GM23338 (cell line): Measurements from ENCODE around the gene PPM1N. TPM values are rescaled to one million over a fixed set of nuclear protein-coding genes. Genes with fewer than 3 reads are reported as not detected.
A peak's percentile ranks its signal among the peaks of the same experiment; 100 is the strongest.

Experiments used
- ATAC-seq: fragments of 200-7000 bp; cut with Tn5 transposase; 3 replicates; pipeline ENCODE4 v1.9.1; 2020
- DNase-seq: peaks from one replicate; pipeline ENCODE4 v3.0.0-alpha.2; 2015; ENCODE audit warnings: low spot score
- H2AFZ ChIP-seq: fragments of 200-600 bp; sonication (generic); 2 replicates; pipeline ENCODE4 v1.8.0; 2016; ENCODE audit warnings: antibody characterized with exemption, mild to moderate bottlenecking, moderate library complexity
- H3F3A ChIP-seq: fragments of 200-600 bp; sonication (generic); replicated peaks from 2 replicates; pipeline ENCODE4 v1.8.0; 2017; ENCODE audit warnings: antibody characterized with exemption, mixed run types, low read depth
- H3K27ac ChIP-seq: fragments of 200-600 bp; sonication (generic); 2 replicates; pipeline ENCODE4 v1.6.1; 2016; ENCODE audit warnings: low read depth
- H3K27me3 ChIP-seq: fragments of 200-600 bp; sonication (generic); 2 replicates; pipeline ENCODE4 v1.8.0; 2016; ENCODE audit warnings: mild to moderate bottlenecking, mixed run types, moderate library complexity; ENCODE audit not compliant: insufficient read depth
- H3K36me3 ChIP-seq: fragments of 200-600 bp; sonication (generic); 2 replicates; pipeline ENCODE4 v1.8.0; 2016; ENCODE audit warnings: mild to moderate bottlenecking; ENCODE audit not compliant: insufficient read depth
- H3K4me1 ChIP-seq: fragments of 200-600 bp; sonication (generic); 2 replicates; pipeline ENCODE4 v1.8.0; 2016; ENCODE audit warnings: mild to moderate bottlenecking, moderate library complexity; ENCODE audit not compliant: insufficient read depth
- H3K4me2 ChIP-seq: fragments of 200-600 bp; sonication (generic); 2 replicates; pipeline ENCODE4 v1.7.1; 2017; ENCODE audit warnings: mixed run types
- H3K4me3 ChIP-seq: fragments of 200-600 bp; sonication (generic); 2 replicates; pipeline ENCODE4 v1.6.1; 2016; ENCODE audit warnings: mixed run types
- H3K79me2 ChIP-seq: fragments of 200-600 bp; sonication (generic); replicated peaks from 2 replicates; pipeline ENCODE4 v1.8.0; 2017; ENCODE audit warnings: mild to moderate bottlenecking; ENCODE audit not compliant: insufficient read depth
- H3K9me2 ChIP-seq: fragments of 200-600 bp; sonication (generic); 2 replicates; pipeline ENCODE4 v1.8.0; 2017; ENCODE audit not compliant: insufficient read depth
- H4K20me1 ChIP-seq: fragments of 200-600 bp; sonication (generic); replicated peaks from 2 replicates; pipeline ENCODE4 v1.8.0; 2017; ENCODE audit warnings: mild to moderate bottlenecking; ENCODE audit not compliant: insufficient read depth
- H3K27ac Mint-ChIP-seq: 2 replicates; pipeline ENCODE4 v1.8.0; 2020; ENCODE audit warnings: inconsistent platforms, mild to moderate bottlenecking, moderate library complexity, mixed read lengths
- H3K27me3 Mint-ChIP-seq: 3 replicates; pipeline ENCODE4 v1.8.0; 2022; ENCODE audit warnings: low read depth, mild to moderate bottlenecking, moderate library complexity, mixed read lengths, inconsistent platforms; ENCODE audit not compliant: insufficient read depth, poor library complexity
- H3K36me3 Mint-ChIP-seq: 3 replicates; pipeline ENCODE4 v1.8.0; 2021; ENCODE audit warnings: low read depth, mild to moderate bottlenecking, inconsistent platforms, moderate library complexity, mixed read lengths
- H3K4me1 Mint-ChIP-seq: 3 replicates; pipeline ENCODE4 v1.8.0; 2020; ENCODE audit warnings: mild to moderate bottlenecking, inconsistent platforms, mixed read lengths
- H3K4me3 Mint-ChIP-seq: 3 replicates; pipeline ENCODE4 v1.8.0; 2021; ENCODE audit warnings: moderate library complexity, mild to moderate bottlenecking, inconsistent platforms, mixed read lengths
- H3K9me3 Mint-ChIP-seq: 3 replicates; pipeline ENCODE4 v1.8.0; 2020; ENCODE audit warnings: moderate library complexity, mild to moderate bottlenecking, inconsistent platforms, mixed read lengths
- CREB1 ChIP-seq: fragments of 250-450 bp; sonication (Bioruptor Pico); IDR thresholded peaks from 2 replicates; pipeline ENCODE4 v1.5.0; 2020; ENCODE audit warnings: low read depth, mild to moderate bottlenecking, moderate library complexity
- ETS1 ChIP-seq: IDR thresholded peaks from 2 replicates; pipeline ENCODE4 v1.6.1; 2016; ENCODE audit warnings: antibody characterized with exemption
- EZH2 ChIP-seq: fragments of 200-600 bp; sonication (generic); IDR thresholded peaks from one replicate; pipeline ENCODE4 v1.8.0; 2017; ENCODE audit warnings: antibody characterized with exemption, mild to moderate bottlenecking, low read depth; ENCODE audit not compliant: unreplicated experiment
- EZH2phosphoT487 ChIP-seq: fragments of 200-600 bp; sonication (generic); IDR thresholded peaks from one replicate; pipeline ENCODE4 v1.8.1; 2018; ENCODE audit warnings: antibody characterized with exemption; ENCODE audit not compliant: unreplicated experiment
- JUNB ChIP-seq: IDR thresholded peaks from one replicate; pipeline ENCODE4 v1.6.1; 2016; ENCODE audit warnings: antibody characterized with exemption; ENCODE audit not compliant: unreplicated experiment
- NANOG ChIP-seq: IDR thresholded peaks from 2 replicates; pipeline ENCODE4 v1.6.1; 2016; ENCODE audit warnings: antibody characterized with exemption, borderline replicate concordance
- POLR2AphosphoS5 ChIP-seq: IDR thresholded peaks from 2 replicates; pipeline ENCODE4 v1.6.1; 2016; ENCODE audit warnings: antibody characterized with exemption, low read depth
- REST ChIP-seq: IDR thresholded peaks from one replicate; pipeline ENCODE4 v1.6.1; 2018; ENCODE audit warnings: antibody characterized with exemption; ENCODE audit not compliant: unreplicated experiment
- ZNF114 ChIP-seq: fragments of 250-450 bp; sonication (Bioruptor Pico); IDR thresholded peaks from 2 replicates; pipeline ENCODE4 v1.5.0; 2020; ENCODE audit warnings: mild to moderate bottlenecking, moderate library complexity
- ZNF331 ChIP-seq: fragments of 250-450 bp; sonication (Bioruptor Pico); IDR thresholded peaks from 2 replicates; pipeline ENCODE4 v1.5.0; 2020; ENCODE audit warnings: low read depth, mild to moderate bottlenecking, moderate library complexity
- ZNF462 ChIP-seq: fragments of 250-450 bp; sonication (Bioruptor Pico); IDR thresholded peaks from 2 replicates; pipeline ENCODE4 v1.5.0; 2020; ENCODE audit warnings: mild to moderate bottlenecking, moderate library complexity
- polyA plus RNA-seq: library from polyadenylated mRNA; unstranded; fragments of >200 nt; fragmentation: Nextera tagmentation; extraction: Ambion mirVana; gene quantifications from 2 replicates; pipeline ENCODE4 v1.2.1, GENCODE V29; 2016
- total RNA-seq: library from RNA; depleted of rRNA; stranded (reverse); fragments of >200 nt; shearing (Covaris generic); gene quantifications from 2 replicates; pipeline ENCODE4 v1.2.3, GENCODE V29; 2014

The PPM1N gene
- total and polyA plus RNA-seq, 2 experiments from 2014 or later: 15.2 to 25.1 TPM

GRCh38 chr19:45473367-45473681 is 24.9 kb upstream of the PPM1N start:
- H2AFZ ChIP-seq: no peak overlapping the region
- peaks cover 58% of the 10 kb centered on the region for H3K27me3 ChIP-seq
- peak overlapping the region; percentile 76 for H3K4me3 ChIP-seq
- H3K36me3 ChIP-seq: no peaks in the 10 kb centered on the region
- peaks cover 31% of the 10 kb centered on the region for H3K4me1 Mint-ChIP-seq
- no peaks in the 10 kb centered on the region; the same call in 2 of the 3 replicates for H3K36me3 Mint-ChIP-seq
- peak overlapping the region; percentile 56 for H3K4me3 Mint-ChIP-seq
- no peaks in the 10 kb centered on the region for H4K20me1 ChIP-seq
- peak overlapping the region; percentile 93 for H3K4me2 ChIP-seq
- no peak overlapping the region for H3K27ac ChIP-seq
- no peak overlapping the region; the same call in 1 of the 2 replicates for H3K27ac Mint-ChIP-seq
- no peak for TF ChIP-seq NANOG
- no peak for TF ChIP-seq ZNF331 (CRISPR knock-in tag)
- TF ChIP-seq ETS1: no peak
- no peak for TF ChIP-seq JUNB
- TF ChIP-seq ZNF114: no peak
- TF ChIP-seq ZNF462 (CRISPR knock-in tag): no peak
- no peak for TF ChIP-seq EZH2
- no peak for TF ChIP-seq EZH2phosphoT487
- TF ChIP-seq CREB1 (CRISPR knock-in tag): no peak
- no peak for TF ChIP-seq POLR2AphosphoS5
- no peak for TF ChIP-seq REST
- H3K9me3 Mint-ChIP-seq: no peaks in the 10 kb centered on the region
- no peaks in the 10 kb centered on the region for H3K79me2 ChIP-seq
- peaks cover 10% of the 10 kb centered on the region for H3F3A ChIP-seq
- peaks cover 46% of the 10 kb centered on the region for H3K27me3 Mint-ChIP-seq
- DNase-seq (no peak), ATAC-seq (no peak)
- peaks cover 21% of the 10 kb centered on the region; the same call in 1 of the 2 replicates for H3K4me1 ChIP-seq
- H3K9me2 ChIP-seq: no peaks in the 10 kb centered on the region
